ENCODE measurements around the gene CHRM4.

The CHRM4 gene

GRCh38 chr11:46391578-46392420 is at the start of gene CHRM4:
Gene CHRM4, minus strand, starts transcription at chr11:46391776. Its CDS starts 5,219 bp downstream, at chr11:46386557.
- DNase-seq = peak; percentile 70

- no peak for DNase-seq
Measured at GRCh38 chr11:46438211-46438610, 46.6 kb upstream of the CHRM4 start.

DNA sequence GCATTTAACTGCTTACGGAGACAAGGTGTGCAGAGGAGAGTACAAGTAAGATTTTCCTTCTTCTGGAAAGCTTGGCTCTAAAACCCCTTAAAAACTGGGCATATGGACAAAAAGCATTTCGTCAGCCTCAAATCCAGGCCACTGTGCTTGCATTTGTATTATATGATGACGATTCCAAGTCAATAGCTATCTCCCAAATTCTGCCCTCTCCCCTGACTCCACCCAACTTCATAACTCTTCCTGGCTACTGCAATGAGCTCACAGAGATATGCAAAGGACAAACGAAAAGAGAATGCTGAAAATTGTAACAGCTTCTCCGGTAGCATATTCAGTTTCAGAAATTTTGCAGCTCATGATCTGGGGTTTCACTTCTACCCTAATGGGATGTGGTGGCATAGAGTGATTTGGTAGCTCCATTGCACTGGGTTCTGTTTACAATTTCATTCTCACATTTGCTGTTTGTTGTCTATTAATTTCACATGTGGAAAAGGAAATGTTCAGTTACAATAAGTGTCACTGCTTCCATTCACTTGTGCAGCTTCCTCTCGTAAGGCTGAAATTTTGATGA is 45.6 kb upstream of the CHRM4 start:
- DNase-seq = no peak

GRCh38 chr11:46436113-46436512 is 44.5 kb upstream of the CHRM4 start:
- no peak for DNase-seq

DNA sequence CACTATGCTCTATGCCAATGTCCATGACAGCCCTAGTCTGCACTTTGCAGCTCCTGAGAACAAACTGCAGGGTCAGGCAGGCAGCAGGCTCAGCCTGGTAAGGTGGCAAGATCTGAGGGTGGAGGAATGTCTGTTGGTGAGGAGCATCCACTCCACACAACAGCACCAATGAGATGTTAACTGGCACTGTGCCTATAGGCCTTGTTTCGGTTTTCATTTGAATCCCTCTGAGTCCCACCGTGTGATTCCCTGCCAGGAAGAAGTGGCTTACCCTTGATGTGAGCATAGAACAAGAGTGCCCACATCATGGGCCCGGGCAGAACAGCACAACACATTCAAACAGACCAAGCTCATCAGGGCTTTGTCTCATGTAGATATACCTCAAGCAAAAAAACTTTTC is 44.1 kb upstream of the CHRM4 start:
- no peak for DNase-seq

GRCh38 chr11:46431211-46431610 is 39.6 kb upstream of the CHRM4 start:
- no peak for DNase-seq

DNA sequence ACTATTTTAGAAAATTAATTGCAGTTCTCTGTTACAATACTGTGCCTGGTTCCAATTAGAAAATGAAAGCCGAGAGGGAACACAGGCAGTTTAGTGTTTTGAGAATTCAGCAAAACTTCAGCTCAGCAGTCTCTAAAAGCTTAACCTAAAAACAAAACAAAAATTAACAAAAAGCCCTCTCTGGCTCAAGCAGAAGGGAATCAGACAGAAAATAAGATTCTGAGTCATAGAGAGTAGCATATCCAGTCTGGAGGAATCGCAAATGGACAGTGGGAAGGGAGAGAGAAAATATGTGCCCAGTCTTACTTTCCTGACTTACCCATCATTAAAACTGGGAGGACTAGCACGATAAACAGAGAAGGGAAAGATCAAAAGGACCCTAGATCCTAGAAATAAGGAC is 38.1 kb upstream of the CHRM4 start:
- DNase-seq = no peak

- DNase-seq = no peak
Measured at GRCh38 chr11:46427364-46427763, 35.8 kb upstream of the CHRM4 start.

GRCh38 chr11:46426233-46426991 is 34.8 kb upstream of the CHRM4 start:
- DNase-seq = no peak

GRCh38 chr11:46422588-46422987 is 31.0 kb upstream of the CHRM4 start:
- DNase-seq = no peak

GRCh38 chr11:46421257-46421880 is 29.8 kb upstream of the CHRM4 start:
- DNase-seq = no peak

GRCh38 chr11:46420513-46420912 is 28.9 kb upstream of the CHRM4 start:
- no peak for DNase-seq

GRCh38 chr11:46418751-46419150 is 27.2 kb upstream of the CHRM4 start:
- no peak for DNase-seq

DNA sequence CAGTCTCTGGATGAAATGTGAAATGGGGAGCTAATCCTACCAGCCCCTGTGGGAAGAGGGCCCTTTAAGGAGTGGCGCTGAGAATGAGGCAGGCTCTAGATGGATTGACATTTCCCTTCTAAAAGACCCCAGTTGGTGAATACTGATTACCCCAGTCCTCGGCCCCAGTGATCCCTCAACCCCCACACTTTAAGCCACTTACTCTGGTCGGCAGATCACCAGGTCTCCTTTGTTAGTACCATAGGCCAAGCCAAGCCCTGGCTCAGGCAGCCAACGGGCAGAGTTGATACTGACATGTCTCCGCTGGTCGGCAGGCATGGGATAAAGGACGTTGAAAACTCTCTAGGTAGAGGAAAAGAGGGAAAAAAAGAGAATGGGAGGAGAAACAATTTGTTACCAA is 26.1 kb upstream of the CHRM4 start:
- no peak for DNase-seq

DNA sequence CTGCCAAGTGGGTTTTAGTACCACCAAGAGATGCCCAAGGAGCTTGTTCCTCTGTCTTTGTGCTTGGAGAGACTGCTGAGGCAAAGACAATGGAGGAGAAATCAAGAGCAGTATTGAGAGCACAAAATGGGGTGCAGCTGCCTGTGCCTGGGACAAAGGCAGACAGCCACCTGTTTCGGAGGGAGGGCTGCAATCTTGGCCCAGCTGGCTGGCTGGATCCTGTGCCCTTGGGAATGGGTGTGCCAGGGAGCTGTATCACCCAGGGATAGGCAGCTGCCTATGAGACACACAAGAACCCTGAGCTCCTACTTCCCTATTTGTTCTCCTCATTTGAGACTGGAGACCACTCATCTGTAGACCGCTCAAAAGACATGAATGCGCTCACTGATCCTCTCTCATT is 23.3 kb upstream of the CHRM4 start:
- DNase-seq = no peak

DNA sequence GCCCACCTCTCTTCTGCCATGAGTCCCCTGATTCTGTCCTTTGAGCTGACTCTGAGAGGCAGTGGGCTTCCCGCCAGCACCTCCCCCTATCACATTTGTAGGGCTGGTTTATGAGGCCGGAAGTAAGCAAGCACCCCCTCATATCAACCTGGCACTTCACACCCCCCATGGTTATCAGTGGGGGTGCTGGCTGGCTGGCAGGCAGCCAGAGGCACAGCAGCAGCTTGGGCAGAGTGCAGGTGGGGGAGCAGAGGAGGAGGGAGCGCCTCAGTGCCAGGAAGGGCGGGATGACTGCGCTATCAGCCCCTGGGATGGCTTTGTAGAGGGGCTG is 22.9 kb upstream of the CHRM4 start:
- DNase-seq = no peak

DNA sequence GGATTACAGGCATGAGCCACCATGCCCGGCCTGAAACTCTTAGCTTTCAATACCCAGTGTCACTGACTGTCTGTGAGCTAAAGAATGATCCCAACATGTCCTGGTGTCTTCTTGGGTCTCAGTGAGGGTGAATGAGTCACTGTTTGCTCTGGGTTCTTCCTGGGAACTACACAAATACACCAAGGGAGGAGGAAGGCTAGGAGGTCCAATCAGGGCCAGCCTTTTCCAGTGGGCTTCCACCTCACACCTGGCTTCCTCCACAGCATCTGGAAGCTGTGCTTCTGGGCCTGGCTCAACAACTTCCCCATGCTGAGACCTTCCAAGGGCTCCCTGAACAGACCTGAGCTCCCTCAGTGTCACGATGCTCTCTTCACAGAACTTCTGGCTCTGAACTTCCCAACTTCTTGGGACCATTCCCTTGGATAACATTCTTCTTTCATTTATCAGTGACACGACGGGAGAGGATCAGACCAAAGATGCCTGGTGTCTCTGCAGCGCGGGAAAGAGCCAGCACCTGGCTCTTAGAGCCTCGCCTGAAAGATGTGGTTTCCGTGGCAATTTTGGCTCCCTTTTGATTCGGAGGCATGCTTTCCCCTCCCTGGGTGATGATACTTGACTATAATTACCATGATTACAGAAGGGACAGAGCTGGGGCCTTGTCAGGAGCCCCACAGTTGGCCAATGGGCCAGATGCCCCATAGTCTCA is 22.3 kb upstream of the CHRM4 start:
- DNase-seq = no peak

DNA sequence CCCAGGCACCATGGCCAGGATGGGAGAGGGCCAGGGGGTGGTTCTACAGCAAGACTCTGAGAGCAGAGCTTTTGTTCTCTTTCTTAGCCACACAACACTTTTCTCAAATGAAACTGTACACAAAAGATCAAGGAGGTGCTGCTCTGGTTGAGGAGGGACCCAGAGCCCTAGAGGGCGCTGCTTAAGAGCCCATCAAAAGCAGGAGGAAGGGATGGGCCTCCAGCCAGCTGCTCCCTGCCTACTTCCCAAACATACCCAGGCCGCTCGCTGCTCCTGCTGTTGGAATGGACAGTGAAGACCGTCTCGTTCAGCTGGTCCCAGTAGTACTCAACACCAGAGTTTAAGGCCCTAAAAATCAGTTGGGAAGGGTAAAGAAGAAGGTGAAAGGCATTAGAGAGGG is 18.4 kb upstream of the CHRM4 start:
- DNase-seq = no peak

GRCh38 chr11:46408407-46408986 is 16.9 kb upstream of the CHRM4 start:
- no peak for DNase-seq

DNA sequence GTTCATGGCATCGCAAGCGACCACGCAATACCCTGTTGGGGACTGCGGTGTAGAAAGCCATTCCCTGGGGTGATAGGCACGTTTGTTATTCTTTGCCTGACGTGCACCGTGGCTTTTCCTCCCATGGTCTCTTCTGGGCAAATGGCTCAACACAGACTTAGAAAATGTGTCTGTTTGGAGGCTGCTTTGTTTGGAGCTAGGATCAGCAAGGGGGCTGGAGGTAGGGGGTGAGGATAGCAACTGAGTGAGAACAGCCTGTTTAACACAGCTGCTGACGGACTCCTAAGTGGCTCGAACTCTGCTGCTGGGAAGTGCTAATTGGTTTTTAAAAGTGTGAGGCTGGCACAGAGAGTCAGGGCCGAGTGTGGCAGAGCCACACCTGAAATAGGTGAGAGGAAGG is 16.1 kb upstream of the CHRM4 start:
- DNase-seq = no peak

GRCh38 chr11:46404476-46405017 is 13.0 kb upstream of the CHRM4 start:
- DNase-seq = no peak

Measured in NCI-H226 (cell line).